GM23338 (cell line): Measurements from ENCODE around the gene ZCCHC2. TPM values are rescaled to one million over a fixed set of nuclear protein-coding genes. Genes with fewer than 3 reads are reported as not detected.

Source experiments
- ATAC-seq: fragments of 200-7000 bp; cut with Tn5 transposase; 3 replicates; pipeline ENCODE4 v1.9.1; 2020
- DNase-seq: peaks from one replicate; pipeline ENCODE4 v3.0.0-alpha.2; 2015; ENCODE audit warnings: low spot score
- H2AFZ ChIP-seq: fragments of 200-600 bp; sonication (generic); 2 replicates; pipeline ENCODE4 v1.8.0; 2016; ENCODE audit warnings: antibody characterized with exemption, mild to moderate bottlenecking, moderate library complexity
- H3F3A ChIP-seq: fragments of 200-600 bp; sonication (generic); replicated peaks from 2 replicates; pipeline ENCODE4 v1.8.0; 2017; ENCODE audit warnings: antibody characterized with exemption, mixed run types, low read depth
- H3K27ac ChIP-seq: fragments of 200-600 bp; sonication (generic); 2 replicates; pipeline ENCODE4 v1.6.1; 2016; ENCODE audit warnings: low read depth
- H3K27me3 ChIP-seq: fragments of 200-600 bp; sonication (generic); 2 replicates; pipeline ENCODE4 v1.8.0; 2016; ENCODE audit warnings: mild to moderate bottlenecking, mixed run types, moderate library complexity; ENCODE audit not compliant: insufficient read depth
- H3K36me3 ChIP-seq: fragments of 200-600 bp; sonication (generic); 2 replicates; pipeline ENCODE4 v1.8.0; 2016; ENCODE audit warnings: mild to moderate bottlenecking; ENCODE audit not compliant: insufficient read depth
- H3K4me1 ChIP-seq: fragments of 200-600 bp; sonication (generic); 2 replicates; pipeline ENCODE4 v1.8.0; 2016; ENCODE audit warnings: mild to moderate bottlenecking, moderate library complexity; ENCODE audit not compliant: insufficient read depth
- H3K4me2 ChIP-seq: fragments of 200-600 bp; sonication (generic); 2 replicates; pipeline ENCODE4 v1.7.1; 2017; ENCODE audit warnings: mixed run types
- H3K4me3 ChIP-seq: fragments of 200-600 bp; sonication (generic); 2 replicates; pipeline ENCODE4 v1.6.1; 2016; ENCODE audit warnings: mixed run types
- H3K79me2 ChIP-seq: fragments of 200-600 bp; sonication (generic); replicated peaks from 2 replicates; pipeline ENCODE4 v1.8.0; 2017; ENCODE audit warnings: mild to moderate bottlenecking; ENCODE audit not compliant: insufficient read depth
- H3K9me2 ChIP-seq: fragments of 200-600 bp; sonication (generic); 2 replicates; pipeline ENCODE4 v1.8.0; 2017; ENCODE audit not compliant: insufficient read depth
- H4K20me1 ChIP-seq: fragments of 200-600 bp; sonication (generic); replicated peaks from 2 replicates; pipeline ENCODE4 v1.8.0; 2017; ENCODE audit warnings: mild to moderate bottlenecking; ENCODE audit not compliant: insufficient read depth
- H3K27ac Mint-ChIP-seq: 2 replicates; pipeline ENCODE4 v1.8.0; 2020; ENCODE audit warnings: inconsistent platforms, mild to moderate bottlenecking, moderate library complexity, mixed read lengths
- H3K27me3 Mint-ChIP-seq: 3 replicates; pipeline ENCODE4 v1.8.0; 2022; ENCODE audit warnings: low read depth, mild to moderate bottlenecking, moderate library complexity, mixed read lengths, inconsistent platforms; ENCODE audit not compliant: insufficient read depth, poor library complexity
- H3K36me3 Mint-ChIP-seq: 3 replicates; pipeline ENCODE4 v1.8.0; 2021; ENCODE audit warnings: low read depth, mild to moderate bottlenecking, inconsistent platforms, moderate library complexity, mixed read lengths
- H3K4me1 Mint-ChIP-seq: 3 replicates; pipeline ENCODE4 v1.8.0; 2020; ENCODE audit warnings: mild to moderate bottlenecking, inconsistent platforms, mixed read lengths
- H3K4me3 Mint-ChIP-seq: 3 replicates; pipeline ENCODE4 v1.8.0; 2021; ENCODE audit warnings: moderate library complexity, mild to moderate bottlenecking, inconsistent platforms, mixed read lengths
- H3K9me3 Mint-ChIP-seq: 3 replicates; pipeline ENCODE4 v1.8.0; 2020; ENCODE audit warnings: moderate library complexity, mild to moderate bottlenecking, inconsistent platforms, mixed read lengths
- CREB1 ChIP-seq: fragments of 250-450 bp; sonication (Bioruptor Pico); IDR thresholded peaks from 2 replicates; pipeline ENCODE4 v1.5.0; 2020; ENCODE audit warnings: low read depth, mild to moderate bottlenecking, moderate library complexity
- EZH2 ChIP-seq: fragments of 200-600 bp; sonication (generic); IDR thresholded peaks from one replicate; pipeline ENCODE4 v1.8.0; 2017; ENCODE audit warnings: antibody characterized with exemption, mild to moderate bottlenecking, low read depth; ENCODE audit not compliant: unreplicated experiment
- EZH2phosphoT487 ChIP-seq: fragments of 200-600 bp; sonication (generic); IDR thresholded peaks from one replicate; pipeline ENCODE4 v1.8.1; 2018; ENCODE audit warnings: antibody characterized with exemption; ENCODE audit not compliant: unreplicated experiment
- JUNB ChIP-seq: IDR thresholded peaks from one replicate; pipeline ENCODE4 v1.6.1; 2016; ENCODE audit warnings: antibody characterized with exemption; ENCODE audit not compliant: unreplicated experiment
- NANOG ChIP-seq: IDR thresholded peaks from 2 replicates; pipeline ENCODE4 v1.6.1; 2016; ENCODE audit warnings: antibody characterized with exemption, borderline replicate concordance
- POLR2AphosphoS5 ChIP-seq: IDR thresholded peaks from 2 replicates; pipeline ENCODE4 v1.6.1; 2016; ENCODE audit warnings: antibody characterized with exemption, low read depth
- REST ChIP-seq: IDR thresholded peaks from one replicate; pipeline ENCODE4 v1.6.1; 2018; ENCODE audit warnings: antibody characterized with exemption; ENCODE audit not compliant: unreplicated experiment
- STAT1 ChIP-seq: IDR thresholded peaks from one replicate; pipeline ENCODE4 v1.6.1; 2016; ENCODE audit warnings: antibody characterized with exemption; ENCODE audit not compliant: unreplicated experiment
- ZNF114 ChIP-seq: fragments of 250-450 bp; sonication (Bioruptor Pico); IDR thresholded peaks from 2 replicates; pipeline ENCODE4 v1.5.0; 2020; ENCODE audit warnings: mild to moderate bottlenecking, moderate library complexity
- ZNF331 ChIP-seq: fragments of 250-450 bp; sonication (Bioruptor Pico); IDR thresholded peaks from 2 replicates; pipeline ENCODE4 v1.5.0; 2020; ENCODE audit warnings: low read depth, mild to moderate bottlenecking, moderate library complexity
- ZNF462 ChIP-seq: fragments of 250-450 bp; sonication (Bioruptor Pico); IDR thresholded peaks from 2 replicates; pipeline ENCODE4 v1.5.0; 2020; ENCODE audit warnings: mild to moderate bottlenecking, moderate library complexity
- polyA plus RNA-seq: library from polyadenylated mRNA; unstranded; fragments of >200 nt; fragmentation: Nextera tagmentation; extraction: Ambion mirVana; gene quantifications from 2 replicates; pipeline ENCODE4 v1.2.1, GENCODE V29; 2016
- total RNA-seq: library from RNA; depleted of rRNA; stranded (reverse); fragments of >200 nt; shearing (Covaris generic); gene quantifications from 2 replicates; pipeline ENCODE4 v1.2.3, GENCODE V29; 2014
- TF ChIP-seq, protein P1 (sequence below), 2 experiments: fragments of 200-600 bp in 1 of 2; sonication (generic) in 1 of 2; conservative IDR thresholded peaks; 2 replicates each; pipeline versions ENCODE4 v1.5.1 to v1.6.1; 2016 to 2017; ENCODE audit warnings: antibody characterized with exemption in 2 of 2, low read depth in 2 of 2, mild to moderate bottlenecking in 2 of 2, moderate library complexity in 1 of 2
- TF ChIP-seq, protein P2 (sequence below): IDR thresholded peaks from 2 replicates; pipeline ENCODE4 v1.6.1; 2016; ENCODE audit warnings: antibody characterized with exemption

ZCCHC2 gene
- total and polyA plus RNA-seq, 2 experiments from 2014 or later = 5.4 to 15.4 TPM

- no peaks in the 10 kb centered on the region for H3K79me2 ChIP-seq
- H3K4me3 Mint-ChIP-seq = no peak overlapping the region
- H3K4me2 ChIP-seq = no peak overlapping the region
- peaks cover 4% of the 10 kb centered on the region; the same call in 1 of the 2 replicates for H3K36me3 ChIP-seq
- H4K20me1 ChIP-seq = no peaks in the 10 kb centered on the region
- H3K4me1 ChIP-seq = no peaks in the 10 kb centered on the region
- H3K9me3 Mint-ChIP-seq = no peaks in the 10 kb centered on the region
- H3K9me2 ChIP-seq = no peaks in the 10 kb centered on the region
- H3K4me1 Mint-ChIP-seq = no peaks in the 10 kb centered on the region
- H3K36me3 Mint-ChIP-seq = peaks cover 9% of the 10 kb centered on the region; the same call in 2 of the 3 replicates
- H3F3A ChIP-seq = no peaks in the 10 kb centered on the region
- no peaks in the 10 kb centered on the region for H3K27me3 ChIP-seq
- no peak overlapping the region for H3K27ac ChIP-seq
- no peak overlapping the region for H3K27ac Mint-ChIP-seq
- ATAC-seq (no peak), DNase-seq (no peak)
- H3K27me3 Mint-ChIP-seq = no peaks in the 10 kb centered on the region
- no peak overlapping the region for H2AFZ ChIP-seq
- TF ChIP-seq EZH2 (no peak), STAT1 (no peak), EZH2phosphoT487 (no peak), NANOG (no peak), CREB1 (CRISPR knock-in tag) (no peak), ZNF462 (CRISPR knock-in tag) (no peak), JUNB (no peak), REST (no peak), ZNF114 (CRISPR knock-in tag) (no peak), POLR2AphosphoS5 (no peak), ZNF331 (CRISPR knock-in tag) (no peak)
- TF ChIP-seq, protein P1, sequence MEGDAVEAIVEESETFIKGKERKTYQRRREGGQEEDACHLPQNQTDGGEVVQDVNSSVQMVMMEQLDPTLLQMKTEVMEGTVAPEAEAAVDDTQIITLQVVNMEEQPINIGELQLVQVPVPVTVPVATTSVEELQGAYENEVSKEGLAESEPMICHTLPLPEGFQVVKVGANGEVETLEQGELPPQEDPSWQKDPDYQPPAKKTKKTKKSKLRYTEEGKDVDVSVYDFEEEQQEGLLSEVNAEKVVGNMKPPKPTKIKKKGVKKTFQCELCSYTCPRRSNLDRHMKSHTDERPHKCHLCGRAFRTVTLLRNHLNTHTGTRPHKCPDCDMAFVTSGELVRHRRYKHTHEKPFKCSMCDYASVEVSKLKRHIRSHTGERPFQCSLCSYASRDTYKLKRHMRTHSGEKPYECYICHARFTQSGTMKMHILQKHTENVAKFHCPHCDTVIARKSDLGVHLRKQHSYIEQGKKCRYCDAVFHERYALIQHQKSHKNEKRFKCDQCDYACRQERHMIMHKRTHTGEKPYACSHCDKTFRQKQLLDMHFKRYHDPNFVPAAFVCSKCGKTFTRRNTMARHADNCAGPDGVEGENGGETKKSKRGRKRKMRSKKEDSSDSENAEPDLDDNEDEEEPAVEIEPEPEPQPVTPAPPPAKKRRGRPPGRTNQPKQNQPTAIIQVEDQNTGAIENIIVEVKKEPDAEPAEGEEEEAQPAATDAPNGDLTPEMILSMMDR (conservative IDR thresholded peaks at IDR 0.05; ENCODE audit: low read depth in 2 of 2) = no peak
- TF ChIP-seq, protein P2, sequence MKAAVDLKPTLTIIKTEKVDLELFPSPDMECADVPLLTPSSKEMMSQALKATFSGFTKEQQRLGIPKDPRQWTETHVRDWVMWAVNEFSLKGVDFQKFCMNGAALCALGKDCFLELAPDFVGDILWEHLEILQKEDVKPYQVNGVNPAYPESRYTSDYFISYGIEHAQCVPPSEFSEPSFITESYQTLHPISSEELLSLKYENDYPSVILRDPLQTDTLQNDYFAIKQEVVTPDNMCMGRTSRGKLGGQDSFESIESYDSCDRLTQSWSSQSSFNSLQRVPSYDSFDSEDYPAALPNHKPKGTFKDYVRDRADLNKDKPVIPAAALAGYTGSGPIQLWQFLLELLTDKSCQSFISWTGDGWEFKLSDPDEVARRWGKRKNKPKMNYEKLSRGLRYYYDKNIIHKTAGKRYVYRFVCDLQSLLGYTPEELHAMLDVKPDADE = no peak
- H3K4me3 ChIP-seq = no peak overlapping the region
These were observed 33.6 kb downstream of the ZCCHC2 start for GRCh38 chr18:62556397-62556796.
